HepG2 (cell line): Measurements from ENCODE around the gene NSMCE4A. TPM values are rescaled to one million over a fixed set of nuclear protein-coding genes. Genes with fewer than 3 reads are reported as not detected.

Experiments used
- BCL6 ChIP-seq: IDR thresholded peaks from 2 replicates; pipeline ENCODE4 v1.6.1; 2016; ENCODE audit warnings: missing genetic modification reagents, missing compliant biosample characterization
- FOXA3 ChIP-seq: IDR thresholded peaks from 2 replicates; pipeline ENCODE4 v1.6.1; 2016; ENCODE audit warnings: missing genetic modification reagents, missing compliant biosample characterization
- HMG20A ChIP-seq: IDR thresholded peaks from 2 replicates; pipeline ENCODE4 v1.6.1; 2016; ENCODE audit warnings: borderline replicate concordance
- REPIN1 ChIP-seq: sonication (generic); formaldehyde crosslinking; IDR thresholded peaks from 2 replicates; pipeline ENCODE4 v1.8.0; 2022; ENCODE audit warnings: missing genetic modification reagents, low read depth, mild to moderate bottlenecking, borderline replicate concordance
- SP1 ChIP-seq, 2 experiments: fragments of 450-650 bp in 1 of 2; sonication (generic) in 1 of 2; formaldehyde crosslinking in 1 of 2; IDR thresholded peaks; 2 replicates each; pipeline versions ENCODE4 v1.4.0 to v1.6.1; 2016 to 2020; ENCODE audit warnings: missing genetic modification reagents in 1 of 2
- ZFP41 ChIP-seq: sonication (generic); formaldehyde crosslinking; IDR thresholded peaks from 2 replicates; pipeline ENCODE4 v1.4.0; 2020; ENCODE audit warnings: mild to moderate bottlenecking, missing genetic modification reagents, borderline replicate concordance
- ZGPAT ChIP-seq: IDR thresholded peaks from 2 replicates; pipeline ENCODE4 v1.6.1; 2016; ENCODE audit warnings: mild to moderate bottlenecking
- ZHX1 ChIP-seq: sonication (generic); formaldehyde crosslinking; IDR thresholded peaks from 2 replicates; pipeline ENCODE4 v1.8.1; 2022; ENCODE audit warnings: low read depth, mild to moderate bottlenecking, missing genetic modification reagents
- ZNF337 ChIP-seq: sonication (generic); formaldehyde crosslinking; IDR thresholded peaks from 2 replicates; pipeline ENCODE4 v1.5.1; 2020; ENCODE audit warnings: missing genetic modification reagents, low read depth, mild to moderate bottlenecking, borderline replicate concordance
- ZNF788 ChIP-seq: sonication (generic); formaldehyde crosslinking; IDR thresholded peaks from 2 replicates; pipeline ENCODE4 v1.5.0; 2020; ENCODE audit warnings: mild to moderate bottlenecking, missing genetic modification reagents, borderline replicate concordance
- ZUFSP ChIP-seq: sonication (generic); formaldehyde crosslinking; IDR thresholded peaks from 2 replicates; pipeline ENCODE4 v1.9.0; 2021; ENCODE audit warnings: missing genetic modification reagents, mild to moderate bottlenecking, borderline replicate concordance
- polyA plus RNA-seq, 8 experiments: library from polyadenylated mRNA; depleted of rRNA in 3 of 8; stranded (reverse) in 7 of 8; unstranded in 1 of 8; fragments of >200 nt; fragmentation: Illumina TruSeq in 4 of 8; extraction: Trizol in 4 of 8; gene quantifications; 2 replicates each; pipeline versions ENCODE4 v1.2.1 to v1.2.3, GENCODE V29; 2011 to 2016; ENCODE audit warnings: low read depth in 4 of 8, missing spikeins in 1 of 8, mixed read lengths in 1 of 8; ENCODE audit not compliant: insufficient read depth in 1 of 8
- total RNA-seq, 5 experiments: library from RNA; depleted of rRNA; stranded (reverse); fragments of >200 nt; fragmentation: Illumina TruSeq; extraction: Trizol; gene quantifications; 2 replicates each; pipeline ENCODE4 v1.2.3, GENCODE V29; 2016; ENCODE audit warnings: low read depth in 1 of 5
- TF ChIP-seq, protein P1 (sequence below): sonication (generic); formaldehyde crosslinking; IDR thresholded peaks from 2 replicates; pipeline ENCODE4 v1.4.0; 2020; ENCODE audit warnings: missing genetic modification reagents, mild to moderate bottlenecking, borderline replicate concordance
- TF ChIP-seq, protein P2 (sequence below): sonication (generic); formaldehyde crosslinking; IDR thresholded peaks from 2 replicates; pipeline ENCODE4 v1.4.0; 2020; ENCODE audit warnings: low read depth, missing genetic modification reagents

Gene NSMCE4A
- total and polyA plus RNA-seq, 2 of the 13 experiments (the other 11 are each of a cell fraction or from before 2014, with no cell fraction given), result 61.1 to 91.6 TPM

DNA sequence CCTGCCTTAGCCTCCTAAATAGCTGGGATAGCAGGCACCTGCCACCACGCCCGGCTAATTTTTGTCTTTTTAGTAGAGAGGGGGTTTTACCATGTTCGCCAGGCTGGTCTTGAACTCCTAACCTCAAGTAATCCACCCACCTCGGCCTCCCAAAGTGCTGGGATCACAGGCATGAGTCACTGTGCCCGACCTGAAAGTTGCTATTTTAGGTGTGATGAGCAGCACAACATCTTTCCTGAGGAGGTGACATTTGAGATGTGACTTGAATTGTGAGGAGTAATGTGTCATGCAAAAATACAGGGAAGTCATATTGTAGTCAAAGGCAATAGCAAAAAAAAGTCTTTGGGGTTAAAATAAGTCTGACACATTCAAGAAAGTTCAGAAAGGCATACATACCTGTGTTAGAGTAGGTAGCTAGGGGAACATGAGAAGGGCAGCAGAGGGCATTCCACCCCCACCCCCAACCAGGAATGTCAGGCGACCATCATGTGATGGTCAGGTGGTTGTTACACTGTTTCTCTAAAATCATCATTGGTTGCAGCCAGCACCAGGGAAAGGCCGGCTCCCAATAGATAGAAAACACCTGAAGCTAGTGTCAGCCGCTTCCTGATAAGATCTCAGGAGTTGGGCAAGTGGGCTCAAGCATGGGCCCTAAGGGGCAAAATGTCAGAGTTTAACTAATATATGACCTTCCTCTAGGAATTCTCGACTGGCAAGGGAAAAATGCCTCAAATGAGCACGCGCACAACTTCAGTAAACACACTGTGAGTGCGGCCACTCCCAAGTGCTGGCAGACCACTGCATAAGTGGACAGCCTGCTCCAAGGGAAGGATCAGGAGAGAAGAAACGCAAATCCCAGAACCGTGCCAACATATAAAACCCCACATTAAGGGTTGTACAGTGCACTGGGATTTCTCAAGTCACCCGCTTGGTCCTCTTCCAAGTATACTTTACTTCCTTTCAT lies 13.6 kb upstream of the NSMCE4A start, which contains the start of gene TACC2 (continued):
- TF ChIP-seq, protein P1, sequence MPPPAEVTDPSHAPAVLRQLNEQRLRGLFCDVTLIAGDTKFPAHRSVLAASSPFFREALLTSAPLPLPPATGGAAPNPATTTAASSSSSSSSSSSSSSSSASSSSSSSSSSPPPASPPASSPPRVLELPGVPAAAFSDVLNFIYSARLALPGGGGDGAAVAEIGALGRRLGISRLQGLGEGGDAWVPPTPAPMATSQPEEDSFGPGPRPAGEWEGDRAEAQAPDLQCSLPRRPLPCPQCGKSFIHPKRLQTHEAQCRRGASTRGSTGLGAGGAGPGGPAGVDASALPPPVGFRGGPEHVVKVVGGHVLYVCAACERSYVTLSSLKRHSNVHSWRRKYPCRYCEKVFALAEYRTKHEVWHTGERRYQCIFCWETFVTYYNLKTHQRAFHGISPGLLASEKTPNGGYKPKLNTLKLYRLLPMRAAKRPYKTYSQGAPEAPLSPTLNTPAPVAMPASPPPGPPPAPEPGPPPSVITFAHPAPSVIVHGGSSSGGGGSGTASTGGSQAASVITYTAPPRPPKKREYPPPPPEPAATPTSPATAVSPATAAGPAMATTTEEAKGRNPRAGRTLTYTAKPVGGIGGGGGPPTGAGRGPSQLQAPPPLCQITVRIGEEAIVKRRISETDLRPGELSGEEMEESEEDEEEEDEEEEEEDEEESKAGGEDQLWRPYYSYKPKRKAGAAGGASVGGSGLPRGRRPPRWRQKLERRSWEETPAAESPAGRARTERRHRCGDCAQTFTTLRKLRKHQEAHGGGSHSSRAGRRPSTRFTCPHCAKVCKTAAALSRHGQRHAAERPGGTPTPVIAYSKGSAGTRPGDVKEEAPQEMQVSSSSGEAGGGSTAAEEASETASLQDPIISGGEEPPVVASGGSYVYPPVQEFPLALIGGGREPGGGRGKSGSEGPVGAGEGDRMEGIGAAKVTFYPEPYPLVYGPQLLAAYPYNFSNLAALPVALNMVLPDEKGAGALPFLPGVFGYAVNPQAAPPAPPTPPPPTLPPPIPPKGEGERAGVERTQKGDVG, result 0 out of 2 replicates have a peak, but pooled peaks have one; percentile 24
- TF ChIP-seq BCL6 (CRISPR knock-in tag) (peak; percentile 83), REPIN1 (no peak), HMG20A (CRISPR knock-in tag) (no peak), ZHX1 (CRISPR knock-in tag) (no peak), ZGPAT (CRISPR knock-in tag) (0 out of 2 replicates have a peak, but pooled peaks have one; percentile 13), ZNF337 (CRISPR knock-in tag) (no peak), FOXA3 (no peak), SP1 (IDR thresholded peaks at IDR 0.05) (no peak), SP1 (CRISPR knock-in tag; IDR thresholded peaks at IDR 0.05) (no peak), ZUFSP (CRISPR knock-in tag) (no peak), ZFP41 (no peak), ZNF788 (CRISPR knock-in tag) (no peak)
- TF ChIP-seq, protein P2, sequence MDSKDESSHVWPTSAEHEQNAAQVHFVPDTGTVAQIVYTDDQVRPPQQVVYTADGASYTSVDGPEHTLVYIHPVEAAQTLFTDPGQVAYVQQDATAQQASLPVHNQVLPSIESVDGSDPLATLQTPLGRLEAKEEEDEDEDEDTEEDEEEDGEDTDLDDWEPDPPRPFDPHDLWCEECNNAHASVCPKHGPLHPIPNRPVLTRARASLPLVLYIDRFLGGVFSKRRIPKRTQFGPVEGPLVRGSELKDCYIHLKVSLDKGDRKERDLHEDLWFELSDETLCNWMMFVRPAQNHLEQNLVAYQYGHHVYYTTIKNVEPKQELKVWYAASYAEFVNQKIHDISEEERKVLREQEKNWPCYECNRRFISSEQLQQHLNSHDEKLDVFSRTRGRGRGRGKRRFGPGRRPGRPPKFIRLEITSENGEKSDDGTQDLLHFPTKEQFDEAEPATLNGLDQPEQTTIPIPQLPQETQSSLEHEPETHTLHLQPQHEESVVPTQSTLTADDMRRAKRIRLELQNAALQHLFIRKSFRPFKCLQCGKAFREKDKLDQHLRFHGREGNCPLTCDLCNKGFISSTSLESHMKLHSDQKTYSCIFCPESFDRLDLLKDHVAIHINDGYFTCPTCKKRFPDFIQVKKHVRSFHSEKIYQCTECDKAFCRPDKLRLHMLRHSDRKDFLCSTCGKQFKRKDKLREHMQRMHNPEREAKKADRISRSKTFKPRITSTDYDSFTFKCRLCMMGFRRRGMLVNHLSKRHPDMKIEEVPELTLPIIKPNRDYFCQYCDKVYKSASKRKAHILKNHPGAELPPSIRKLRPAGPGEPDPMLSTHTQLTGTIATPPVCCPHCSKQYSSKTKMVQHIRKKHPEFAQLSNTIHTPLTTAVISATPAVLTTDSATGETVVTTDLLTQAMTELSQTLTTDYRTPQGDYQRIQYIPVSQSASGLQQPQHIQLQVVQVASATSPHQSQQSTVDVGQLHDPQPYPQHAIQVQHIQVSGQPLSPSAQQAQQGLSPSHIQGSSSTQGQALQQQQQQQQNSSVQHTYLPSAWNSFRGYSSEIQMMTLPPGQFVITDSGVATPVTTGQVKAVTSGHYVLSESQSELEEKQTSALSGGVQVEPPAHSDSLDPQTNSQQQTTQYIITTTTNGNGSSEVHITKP (CRISPR knock-in tag), result no peak
